Upper lobe of left lung (tissue), 4 donors: ENCODE measurements around the gene KLRC1.

Experiments used
- CTCF ChIP-seq, 6 experiments: fragments of 450-650 bp in 4 of 6; fragments of 200-600 bp in 2 of 6; sonication (generic) in 2 of 6; IDR thresholded peaks; one replicate each; pipeline ENCODE4 v1.5.1; 2016 to 2019; ENCODE audit warnings: antibody characterized with exemption in 6 of 6
- EP300 ChIP-seq, 4 donors: sonication (generic); formaldehyde crosslinking; IDR thresholded peaks; one replicate each; pipeline ENCODE4 v1.5.1; 2017; ENCODE audit warnings: antibody characterized with exemption in 4 of 4, control low read depth in 2 of 4
- POLR2A ChIP-seq, 4 donors: fragments of 450-650 bp; IDR thresholded peaks; one replicate each; pipeline ENCODE4 v1.5.1; 2016 to 2017; ENCODE audit warnings: antibody characterized with exemption in 4 of 4, mild to moderate bottlenecking in 2 of 4
- POLR2AphosphoS5 ChIP-seq, 2 donors: sonication (generic); formaldehyde crosslinking; IDR thresholded peaks; one replicate each; pipeline ENCODE4 v1.5.1; 2017; ENCODE audit warnings: antibody characterized with exemption in 2 of 2

DNA sequence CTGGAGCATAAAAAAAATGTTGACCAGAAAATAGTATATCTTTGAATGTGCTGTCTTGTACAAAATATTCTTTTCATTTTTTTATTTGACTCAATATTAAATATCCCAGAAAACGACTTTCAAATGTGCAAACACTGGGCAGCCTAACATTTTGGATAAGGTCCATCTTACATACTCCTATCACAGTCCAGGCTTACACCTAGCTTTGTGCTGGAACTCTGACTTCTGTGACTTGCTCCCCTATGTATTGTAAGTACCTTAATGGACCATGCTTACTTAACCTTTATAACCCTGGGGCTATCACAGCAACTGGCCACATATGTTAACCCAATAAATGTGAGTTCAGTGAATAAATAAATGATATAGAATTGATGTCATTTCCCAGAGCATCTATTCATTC, 44.9 kb upstream of the KLRC1 start:
- TF ChIP-seq POLR2AphosphoS5 (IDR thresholded peaks at IDR 0.05) (no peak), CTCF (IDR thresholded peaks at IDR 0.05) (no peak), POLR2A (IDR thresholded peaks at IDR 0.05) (no peak), EP300 (IDR thresholded peaks at IDR 0.05) (no peak)
